CD4-positive, alpha-beta T cell treated with Interleukin-2 at 100 ng/mL for 4 hours (primary cell): ENCODE data around the gene RBKS.
"Not testable (repeated sequence)": the region's sequence is repeated elsewhere in the genome, so short reads cannot be mapped to it uniquely, and the experiment has no call there.

Experiments
- DNase-seq: peaks from one replicate; pipeline ENCODE4 v3.0.0-alpha.2; 2020; ENCODE audit warnings: low spot score

The RBKS gene

GRCh38 chr2:27762951-27763906 lies 127.0 kb downstream of the RBKS start:
- no peak for DNase-seq

GRCh38 chr2:27756544-27757498 lies 133.4 kb downstream of the RBKS start:
- no peak for DNase-seq

- no peak for DNase-seq
Observed at GRCh38 chr2:27756091-27756490, 134.1 kb downstream of the RBKS start.

- no peak for DNase-seq
Observed at GRCh38 chr2:27754831-27755230, 135.4 kb downstream of the RBKS start.

- DNase-seq, result peak; percentile 72
Observed at GRCh38 chr2:27754138-27754588, 136.0 kb downstream of the RBKS start.

GRCh38 chr2:27752551-27753237 lies 137.5 kb downstream of the RBKS start:
- DNase-seq, result no peak

GRCh38 chr2:27751377-27751776 lies 138.8 kb downstream of the RBKS start:
- DNase-seq, result no peak

GRCh38 chr2:27748803-27749554 lies 141.2 kb downstream of the RBKS start:
- DNase-seq, result not testable (repeated sequence)

- DNase-seq, result no peak
Observed at GRCh38 chr2:27747827-27748352, 142.3 kb downstream of the RBKS start.

GRCh38 chr2:27746325-27746724 lies 143.9 kb downstream of the RBKS start:
- no peak for DNase-seq

GRCh38 chr2:27745494-27745893 lies 144.7 kb downstream of the RBKS start:
- not testable (repeated sequence) for DNase-seq

- DNase-seq, result no peak
Observed at GRCh38 chr2:27742571-27742970, 147.6 kb downstream of the RBKS start.

- DNase-seq, result no peak
Observed at GRCh38 chr2:27741673-27742072, 148.5 kb downstream of the RBKS start.

- DNase-seq, result no peak
Observed at GRCh38 chr2:27739058-27739373, 151.2 kb downstream of the RBKS start.

- DNase-seq, result no peak
Observed at GRCh38 chr2:27738349-27739057, 151.7 kb downstream of the RBKS start.

- DNase-seq, result no peak
Observed at GRCh38 chr2:27737676-27738348, 152.4 kb downstream of the RBKS start.

- DNase-seq, result no peak
Observed at GRCh38 chr2:27736890-27737204, 153.3 kb downstream of the RBKS start.

- no peak for DNase-seq
Observed at GRCh38 chr2:27736031-27736889, 153.9 kb downstream of the RBKS start.

- peak; percentile 26 for DNase-seq
Observed at GRCh38 chr2:27735263-27735904, 154.8 kb downstream of the RBKS start.
